Measurements from ENCODE around the gene MRPL11. TPM values are rescaled to one million over a fixed set of nuclear protein-coding genes. Genes with fewer than 3 reads are reported as not detected.

The MRPL11 gene
- total RNA-seq, 1 donor from 2014 or later: 33.1 TPM

GRCh38 chr11:66419825-66420224 lies 18.8 kb downstream of the MRPL11 start:
- Histone ChIP-seq H3K79me2 (ENCODE audit: insufficient read depth, low read length) (no peaks in the 10 kb centered on the region), H3K36me3 (ENCODE audit: insufficient read depth, low read length) (no peaks in the 10 kb centered on the region), H2AFZ (ENCODE audit: low read depth, low read length) (no peak overlapping the region), H3K4me1 (ENCODE audit: insufficient read depth, low read length) (peaks cover 12% of the 10 kb centered on the region), H3K4me2 (ENCODE audit: low read length) (no peak overlapping the region), H3K9ac (ENCODE audit: low read length) (no peak overlapping the region), H4K20me1 (ENCODE audit: insufficient read depth, low read length) (peaks cover 60% of the 10 kb centered on the region), H3K27me3 (ENCODE audit: insufficient read depth, low read length) (peaks cover 26% of the 10 kb centered on the region), H3K9me3 (ENCODE audit: insufficient read depth, low read depth, low read length) (no peaks in the 10 kb centered on the region), H3K4me3 (ENCODE audit: insufficient read depth, low read depth, low read length) (no peak overlapping the region), H3K27ac (ENCODE audit: low read depth, low read length) (no peak overlapping the region)
- no peak for DNase-seq (ENCODE audit: low read depth)
- Mint-ChIP-seq H3K4me3 (ENCODE audit: unreplicated experiment) (no peak overlapping the region), H3K27me3 (ENCODE audit: low read depth, unreplicated experiment) (peaks cover 51% of the 10 kb centered on the region), H3K36me3 (ENCODE audit: low read depth, unreplicated experiment) (peaks cover 16% of the 10 kb centered on the region), H3K27ac (ENCODE audit: unreplicated experiment) (no peak overlapping the region), H3K4me1 (ENCODE audit: low read depth, unreplicated experiment) (peaks cover 19% of the 10 kb centered on the region), H3K9me3 (ENCODE audit: unreplicated experiment) (peaks cover 14% of the 10 kb centered on the region)
- no peak for FAIRE-seq
- TF ChIP-seq EZH2 (IDR thresholded peaks at IDR 0.05; ENCODE audit: insufficient read depth, low read length) (no peak), CTCF (IDR thresholded peaks at IDR 0.05; ENCODE audit: insufficient read depth, low read depth, low read length) (no peak)

DNA sequence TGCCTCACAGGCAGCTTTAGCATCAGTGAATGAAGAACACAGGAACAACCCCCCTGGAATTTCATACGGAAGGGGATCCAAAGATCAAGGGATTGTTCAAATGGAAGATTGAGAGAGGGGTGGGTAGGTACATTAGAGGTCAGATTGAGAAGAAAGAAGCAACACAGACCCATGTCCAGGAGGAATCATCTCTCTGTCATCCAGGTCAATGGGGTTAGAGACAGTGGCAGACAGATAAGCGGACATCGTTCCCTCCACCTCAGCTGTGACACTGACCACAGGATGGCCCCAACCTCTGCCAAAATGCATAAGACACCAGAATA lies 19.7 kb downstream of the MRPL11 start:
- FAIRE-seq (peak; percentile 20), DNase-seq (ENCODE audit: low read depth) (no peak)
- Mint-ChIP-seq H3K4me1 (ENCODE audit: low read depth, unreplicated experiment) (peaks cover 24% of the 10 kb centered on the region), H3K27me3 (ENCODE audit: low read depth, unreplicated experiment) (peaks cover 49% of the 10 kb centered on the region), H3K4me3 (ENCODE audit: unreplicated experiment) (peak overlapping the region; percentile 12), H3K36me3 (ENCODE audit: low read depth, unreplicated experiment) (peaks cover 11% of the 10 kb centered on the region), H3K27ac (ENCODE audit: unreplicated experiment) (peak overlapping the region; percentile 87), H3K9me3 (ENCODE audit: unreplicated experiment) (peaks cover 12% of the 10 kb centered on the region)
- peaks cover 65% of the 10 kb centered on the region for H4K20me1 ChIP-seq (ENCODE audit: insufficient read depth, low read length)
- no peak for TF ChIP-seq CTCF (IDR thresholded peaks at IDR 0.05; ENCODE audit: insufficient read depth, low read depth, low read length)
- TF ChIP-seq EZH2 (IDR thresholded peaks at IDR 0.05; ENCODE audit: insufficient read depth, low read length): no peak
- H3K4me2 ChIP-seq (ENCODE audit: low read length): no peak overlapping the region
- no peak overlapping the region for H3K27ac ChIP-seq (ENCODE audit: low read depth, low read length)
- H2AFZ ChIP-seq (ENCODE audit: low read depth, low read length): no peak overlapping the region
- no peaks in the 10 kb centered on the region for H3K36me3 ChIP-seq (ENCODE audit: insufficient read depth, low read length)
- peaks cover 33% of the 10 kb centered on the region for H3K27me3 ChIP-seq (ENCODE audit: insufficient read depth, low read length)
- H3K9ac ChIP-seq (ENCODE audit: low read length): no peak overlapping the region
- H3K79me2 ChIP-seq (ENCODE audit: insufficient read depth, low read length): no peaks in the 10 kb centered on the region
- H3K4me1 ChIP-seq (ENCODE audit: insufficient read depth, low read length): peaks cover 12% of the 10 kb centered on the region
- no peaks in the 10 kb centered on the region for H3K9me3 ChIP-seq (ENCODE audit: insufficient read depth, low read depth, low read length)
- no peak overlapping the region for H3K4me3 ChIP-seq (ENCODE audit: insufficient read depth, low read depth, low read length)

GRCh38 chr11:66418168-66418985 lies 20.3 kb downstream of the MRPL11 start:
- H2AFZ ChIP-seq (ENCODE audit: low read depth, low read length): no peak overlapping the region
- H3K4me2 ChIP-seq (ENCODE audit: low read length): peak overlapping the region; percentile 63
- no peak overlapping the region for H3K9ac ChIP-seq (ENCODE audit: low read length)
- no peaks in the 10 kb centered on the region for H3K9me3 ChIP-seq (ENCODE audit: insufficient read depth, low read depth, low read length)
- Mint-ChIP-seq H3K9me3 (ENCODE audit: unreplicated experiment) (peaks cover 11% of the 10 kb centered on the region), H3K36me3 (ENCODE audit: low read depth, unreplicated experiment) (peaks cover 6% of the 10 kb centered on the region), H3K4me3 (ENCODE audit: unreplicated experiment) (peak overlapping the region; percentile 52), H3K27me3 (ENCODE audit: low read depth, unreplicated experiment) (peaks cover 52% of the 10 kb centered on the region), H3K4me1 (ENCODE audit: low read depth, unreplicated experiment) (peaks cover 26% of the 10 kb centered on the region), H3K27ac (ENCODE audit: unreplicated experiment) (peak overlapping the region; percentile 87)
- peaks cover 69% of the 10 kb centered on the region for H4K20me1 ChIP-seq (ENCODE audit: insufficient read depth, low read length)
- peaks cover 12% of the 10 kb centered on the region for H3K4me1 ChIP-seq (ENCODE audit: insufficient read depth, low read length)
- no peaks in the 10 kb centered on the region for H3K79me2 ChIP-seq (ENCODE audit: insufficient read depth, low read length)
- H3K27me3 ChIP-seq (ENCODE audit: insufficient read depth, low read length): peaks cover 33% of the 10 kb centered on the region
- H3K4me3 ChIP-seq (ENCODE audit: insufficient read depth, low read depth, low read length): no peak overlapping the region
- H3K27ac ChIP-seq (ENCODE audit: low read depth, low read length): no peak overlapping the region
- DNase-seq (ENCODE audit: low read depth): peak; percentile 94
- peak; percentile 6 for TF ChIP-seq EZH2 (IDR thresholded peaks at IDR 0.05; ENCODE audit: insufficient read depth, low read length)
- peak; percentile 44 for TF ChIP-seq CTCF (IDR thresholded peaks at IDR 0.05; ENCODE audit: insufficient read depth, low read depth, low read length)
- peak; percentile 78 for FAIRE-seq
- H3K36me3 ChIP-seq (ENCODE audit: insufficient read depth, low read length): no peaks in the 10 kb centered on the region
